Upper lobe of left lung (tissue), 6 donors: ENCODE data around the gene DSE. TPM values are rescaled to one million over a fixed set of nuclear protein-coding genes. Genes with fewer than 3 reads are reported as not detected.

ENCODE experiments used
- ATAC-seq, 2 donors: fragments of 200-7000 bp; cut with Tn5 transposase; one replicate each; pipeline ENCODE4 v1.9.1; 2022; ENCODE audit warnings: mild to moderate bottlenecking in 2 of 2, moderate library complexity in 2 of 2; ENCODE audit not compliant: low FRiP score in 2 of 2
- DNase-seq, 2 donors: peaks; one replicate each; pipeline ENCODE4 v3.0.0-alpha.2; 2019 to 2020
- H3K27ac ChIP-seq, 4 donors: fragments of 200-600 bp; sonication (generic); one replicate each; pipeline ENCODE4 v1.5.1; 2016 to 2019
- H3K27me3 ChIP-seq, 4 donors: fragments of 200-600 bp; sonication (generic); one replicate each; pipeline ENCODE4 v1.5.1; 2017 to 2019
- H3K36me3 ChIP-seq, 4 donors: fragments of 200-600 bp; sonication (generic); one replicate each; pipeline ENCODE4 v1.5.1; 2016 to 2019
- H3K4me1 ChIP-seq, 4 donors: fragments of 200-600 bp; sonication (generic); one replicate each; pipeline ENCODE4 v1.5.1; 2018 to 2019
- H3K4me3 ChIP-seq, 4 donors: fragments of 200-600 bp; sonication (generic); one replicate each; pipeline ENCODE4 v1.5.1; 2017 to 2019; ENCODE audit warnings: mild to moderate bottlenecking in 2 of 4, moderate library complexity in 1 of 4
- H3K9me3 ChIP-seq, 4 donors: fragments of 200-600 bp; sonication (generic); one replicate each; pipeline ENCODE4 v1.5.1; 2018 to 2019
- EP300 ChIP-seq, 4 donors: sonication (generic); formaldehyde crosslinking; IDR thresholded peaks; one replicate each; pipeline ENCODE4 v1.5.1; 2017; ENCODE audit warnings: antibody characterized with exemption in 4 of 4, control low read depth in 2 of 4
- POLR2A ChIP-seq, 4 donors: fragments of 450-650 bp; IDR thresholded peaks; one replicate each; pipeline ENCODE4 v1.5.1; 2016 to 2017; ENCODE audit warnings: antibody characterized with exemption in 4 of 4, mild to moderate bottlenecking in 2 of 4
- POLR2AphosphoS5 ChIP-seq, 2 donors: sonication (generic); formaldehyde crosslinking; IDR thresholded peaks; one replicate each; pipeline ENCODE4 v1.5.1; 2017; ENCODE audit warnings: antibody characterized with exemption in 2 of 2
- WGBS, 2 donors: methylation state at CpG; one replicate each; pipeline ENCODE4 v1.1.5; 2017 to 2018; 5-methylcytosine and 5-hydroxymethylcytosine counted together
- total RNA-seq, 6 donors: library from RNA; depleted of rRNA in 4 of 6; stranded (reverse); fragments of >200 nt in 4 of 6; gene quantifications; one replicate each; pipeline versions ENCODE4 v1.1.0 to v1.2.1, GENCODE V29; 2016 to 2021
- TF ChIP-seq, protein P1 (sequence below), 6 experiments: fragments of 450-650 bp in 4 of 6; fragments of 200-600 bp in 2 of 6; sonication (generic) in 2 of 6; IDR thresholded peaks; one replicate each; pipeline ENCODE4 v1.5.1; 2016 to 2019; ENCODE audit warnings: antibody characterized with exemption in 6 of 6
- donor health status: DM: no; HTN: no; CAD: no; lungs with moderate emphysema.
- donor health status: DM: no; HTN: yes; CAD: no; lungs with severe emphysema.

DSE gene
- total RNA-seq, 6 donors from 2014 or later = 20.1 to 68.1 (median 40.6) TPM

DNA sequence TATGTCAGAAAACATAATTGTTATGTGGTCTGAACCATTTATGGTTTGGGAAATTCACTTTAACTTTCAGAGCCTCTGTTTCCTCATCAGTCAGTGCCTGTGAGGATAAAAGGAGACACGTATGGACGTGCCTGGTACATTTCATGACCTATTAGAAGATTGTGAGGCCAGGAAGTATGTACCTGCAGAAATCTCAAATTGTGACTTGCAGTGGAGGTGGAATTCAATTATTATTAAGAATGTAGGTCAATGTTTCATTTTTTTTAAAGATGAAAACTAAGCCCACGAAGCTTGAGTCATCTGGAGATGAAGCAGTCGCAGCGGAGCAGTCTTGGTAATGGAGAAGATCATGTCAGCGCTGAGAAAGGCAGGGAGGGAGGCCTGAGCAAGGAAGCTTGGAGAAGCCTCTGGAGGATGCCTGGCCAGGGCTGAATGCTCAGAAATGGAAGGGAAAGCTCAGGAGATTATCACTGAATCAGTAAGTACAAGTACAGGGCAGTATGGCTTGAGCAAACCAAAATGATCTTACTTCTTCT, 3.9 kb upstream of the DSE start:
- TF ChIP-seq POLR2A (IDR thresholded peaks at IDR 0.05) = no peak
- TF ChIP-seq, protein P1, sequence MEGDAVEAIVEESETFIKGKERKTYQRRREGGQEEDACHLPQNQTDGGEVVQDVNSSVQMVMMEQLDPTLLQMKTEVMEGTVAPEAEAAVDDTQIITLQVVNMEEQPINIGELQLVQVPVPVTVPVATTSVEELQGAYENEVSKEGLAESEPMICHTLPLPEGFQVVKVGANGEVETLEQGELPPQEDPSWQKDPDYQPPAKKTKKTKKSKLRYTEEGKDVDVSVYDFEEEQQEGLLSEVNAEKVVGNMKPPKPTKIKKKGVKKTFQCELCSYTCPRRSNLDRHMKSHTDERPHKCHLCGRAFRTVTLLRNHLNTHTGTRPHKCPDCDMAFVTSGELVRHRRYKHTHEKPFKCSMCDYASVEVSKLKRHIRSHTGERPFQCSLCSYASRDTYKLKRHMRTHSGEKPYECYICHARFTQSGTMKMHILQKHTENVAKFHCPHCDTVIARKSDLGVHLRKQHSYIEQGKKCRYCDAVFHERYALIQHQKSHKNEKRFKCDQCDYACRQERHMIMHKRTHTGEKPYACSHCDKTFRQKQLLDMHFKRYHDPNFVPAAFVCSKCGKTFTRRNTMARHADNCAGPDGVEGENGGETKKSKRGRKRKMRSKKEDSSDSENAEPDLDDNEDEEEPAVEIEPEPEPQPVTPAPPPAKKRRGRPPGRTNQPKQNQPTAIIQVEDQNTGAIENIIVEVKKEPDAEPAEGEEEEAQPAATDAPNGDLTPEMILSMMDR (IDR thresholded peaks at IDR 0.05) = no peak
- TF ChIP-seq EP300 (IDR thresholded peaks at IDR 0.05) = no peak
- TF ChIP-seq POLR2AphosphoS5 (IDR thresholded peaks at IDR 0.05) = no peak
- WGBS, 2 donors = 86 to 93% methylated on average over 6 of the region's 6 CpGs
- H3K9me3 ChIP-seq = no peaks in the 10 kb centered on the region

DNA sequence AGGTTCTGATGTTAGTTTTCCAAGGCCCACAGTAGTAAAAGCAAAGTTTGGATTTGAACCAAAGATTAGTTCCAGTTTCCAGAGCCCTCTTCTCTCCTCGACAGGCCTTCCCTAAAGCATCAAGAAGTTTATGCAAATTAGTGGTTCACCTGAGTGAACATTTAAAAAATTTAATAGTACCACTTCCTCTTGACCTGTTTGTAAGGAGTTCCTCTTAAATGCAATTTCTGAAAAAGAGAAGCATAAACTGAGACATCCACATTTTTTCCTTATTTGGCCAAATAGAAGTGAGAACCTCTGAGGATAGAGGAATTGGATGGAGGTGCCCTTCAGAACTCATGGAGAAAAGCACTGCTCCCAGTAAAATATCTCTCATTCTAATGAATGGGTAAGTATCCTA, 1.2 kb upstream of the DSE start:
- H3K9me3 ChIP-seq = no peaks in the 10 kb centered on the region
- ATAC-seq (no peak), DNase-seq (no peak)
- no peaks in the 10 kb centered on the region for H3K36me3 ChIP-seq
- TF ChIP-seq EP300 (IDR thresholded peaks at IDR 0.05) (no peak), POLR2AphosphoS5 (IDR thresholded peaks at IDR 0.05) (no peak), POLR2A (IDR thresholded peaks at IDR 0.05) (no peak)
- TF ChIP-seq, protein P1 (IDR thresholded peaks at IDR 0.05) = no peak
- no peaks in the 10 kb centered on the region for H3K27me3 ChIP-seq
- H3K4me1 ChIP-seq = peaks cover 7 to 27% (median 13%) of the 10 kb centered on the region in 4 donors
- H3K27ac ChIP-seq = peak overlapping the region in 3 of 4 donors; percentile 90 to 95 (median 91)
- H3K4me3 ChIP-seq = peak overlapping the region in 2 of 4 donors; percentile 76 to 78
- 36 to 67% methylated on average over 1 of the region's 1 CpG for WGBS, 2 donors

More for the DNA sequence above, 3.9 kb upstream of the DSE start:
- no peak overlapping the region for H3K4me3 ChIP-seq
- no peaks in the 10 kb centered on the region for H3K36me3 ChIP-seq
- no peaks in the 10 kb centered on the region for H3K27me3 ChIP-seq
- H3K27ac ChIP-seq = no peak overlapping the region
- ATAC-seq (no peak), DNase-seq (no peak)
- peaks cover 7 to 20% (median 13%) of the 10 kb centered on the region in 4 donors for H3K4me1 ChIP-seq

DNA sequence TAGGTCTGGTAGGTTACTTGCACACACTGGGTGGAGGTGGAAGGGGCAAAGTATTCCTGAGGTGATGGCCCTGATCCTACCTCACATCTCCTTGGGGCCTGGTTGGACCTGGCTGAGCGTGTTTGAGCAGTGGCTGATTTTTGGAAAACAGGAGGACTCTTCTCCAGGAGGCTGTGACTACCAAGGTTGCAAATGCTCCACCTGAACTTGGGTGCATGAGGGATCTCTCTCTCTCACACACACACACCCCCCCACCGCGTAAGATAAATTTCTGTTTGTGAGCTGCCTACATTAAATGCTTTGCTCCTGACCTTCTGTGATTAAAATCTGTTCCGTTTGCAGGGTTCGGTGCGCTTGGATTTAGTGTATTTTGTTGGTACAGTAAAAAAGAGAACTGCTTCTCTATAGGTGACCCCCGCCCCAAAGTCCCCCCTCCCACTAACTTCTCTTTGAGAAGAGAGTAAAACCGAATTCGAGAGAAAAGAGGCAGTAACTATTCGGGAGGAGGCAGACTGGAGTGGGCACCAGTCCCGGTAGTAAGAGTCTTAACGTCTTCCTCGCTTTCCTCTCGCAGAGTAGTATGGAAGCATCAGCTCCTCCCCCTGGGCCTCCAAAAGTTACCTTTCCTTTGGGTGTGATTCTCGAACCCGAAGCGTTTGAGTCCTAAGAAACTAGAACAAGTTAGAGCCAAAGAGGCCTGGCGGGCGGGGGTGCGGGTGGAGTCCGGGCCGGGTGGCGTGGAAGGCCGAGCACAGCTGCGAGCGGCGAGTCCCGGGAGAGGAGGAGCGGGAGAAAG, 585 bp upstream of the DSE start:
- Histone ChIP-seq H3K27ac (peak overlapping the region; percentile 88 to 95 (median 90)), H3K36me3 (no peaks in the 10 kb centered on the region), H3K9me3 (no peaks in the 10 kb centered on the region), H3K4me3 (peak overlapping the region; percentile 56 to 78 (median 69)), H3K4me1 (peaks cover 6 to 27% (median 13%) of the 10 kb centered on the region in 4 donors), H3K27me3 (no peaks in the 10 kb centered on the region)
- no peak for DNase-seq
- TF ChIP-seq EP300 (IDR thresholded peaks at IDR 0.05) (no peak), POLR2AphosphoS5 (IDR thresholded peaks at IDR 0.05) (no peak), POLR2A (IDR thresholded peaks at IDR 0.05) (no peak)
- TF ChIP-seq, protein P1 (IDR thresholded peaks at IDR 0.05) = no peak
- peak in 1 of 2 donors; percentile 31 for ATAC-seq
- 10 to 13% methylated on average over 24 to 26 of the region's 29 CpGs for WGBS, 2 donors

DNA sequence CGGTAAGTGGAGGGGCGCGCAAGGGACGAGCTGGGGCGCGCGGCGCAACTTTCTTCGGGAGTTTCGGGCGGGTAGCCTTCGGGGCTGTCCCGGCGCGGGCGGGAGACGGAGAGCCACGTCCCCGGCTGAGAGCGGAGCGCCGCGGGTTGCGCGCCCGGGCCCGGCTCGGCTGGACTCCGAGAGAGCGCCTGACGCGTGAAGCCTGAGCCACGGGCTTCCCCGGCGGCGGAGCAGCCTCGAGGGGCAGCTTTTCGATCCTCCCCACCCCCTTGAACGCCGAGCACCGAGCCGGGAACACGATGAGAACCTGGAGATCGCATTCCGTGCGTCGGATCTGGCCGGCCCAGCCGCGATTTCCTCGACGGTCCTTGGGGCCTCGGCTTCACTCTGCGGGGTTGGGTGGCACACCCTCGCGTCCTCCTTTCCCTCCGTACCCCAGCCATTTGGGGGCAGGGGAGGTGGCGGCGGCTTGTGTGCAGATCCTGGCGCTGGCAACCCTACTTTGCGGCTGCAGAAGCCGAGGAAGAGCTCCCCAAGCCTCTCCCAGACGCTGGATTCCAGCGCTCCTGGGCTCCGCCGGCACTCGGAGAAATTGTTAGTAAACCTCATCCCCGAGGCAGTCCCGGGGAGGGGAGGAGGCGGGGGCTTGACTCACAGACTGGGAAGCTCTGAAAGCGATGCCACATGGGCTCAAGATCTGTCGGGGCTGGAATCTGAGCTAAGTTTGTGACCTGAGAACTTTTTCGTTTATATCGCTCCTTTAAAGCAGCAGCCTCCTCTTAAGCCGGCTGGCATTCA, 572 bp downstream of the DSE start:
- ATAC-seq (peak; percentile 83 to 88), DNase-seq (peak; percentile 66 to 93)
- 0 to 1% methylated on average over 30 to 33 of the region's 75 CpGs for WGBS, 2 donors
- peak overlapping the region; percentile 56 to 78 (median 69) for H3K4me3 ChIP-seq
- H3K27me3 ChIP-seq = no peaks in the 10 kb centered on the region
- H3K27ac ChIP-seq = peak overlapping the region; percentile 88 to 95 (median 90)
- TF ChIP-seq EP300 (IDR thresholded peaks at IDR 0.05) = no peak
- TF ChIP-seq, protein P1 (IDR thresholded peaks at IDR 0.05) = peak in 1 of 6 experiments; percentile 3
- peak in 2 of 4 donors; percentile 6 to 39 for TF ChIP-seq POLR2A (IDR thresholded peaks at IDR 0.05)
- TF ChIP-seq POLR2AphosphoS5 (IDR thresholded peaks at IDR 0.05) = peak; percentile 21 to 36
- peaks cover 6 to 27% (median 13%) of the 10 kb centered on the region in 4 donors for H3K4me1 ChIP-seq
- no peaks in the 10 kb centered on the region for H3K9me3 ChIP-seq
- H3K36me3 ChIP-seq = no peaks in the 10 kb centered on the region
